CD1c-positive myeloid dendritic cell (primary cell): ENCODE results near the gene INPPL1.

Experiments used
- DNase-seq: peaks from one replicate; pipeline ENCODE4 v3.0.0-alpha.2; 2016; ENCODE audit errors: extremely low spot score

The INPPL1 gene

DNA sequence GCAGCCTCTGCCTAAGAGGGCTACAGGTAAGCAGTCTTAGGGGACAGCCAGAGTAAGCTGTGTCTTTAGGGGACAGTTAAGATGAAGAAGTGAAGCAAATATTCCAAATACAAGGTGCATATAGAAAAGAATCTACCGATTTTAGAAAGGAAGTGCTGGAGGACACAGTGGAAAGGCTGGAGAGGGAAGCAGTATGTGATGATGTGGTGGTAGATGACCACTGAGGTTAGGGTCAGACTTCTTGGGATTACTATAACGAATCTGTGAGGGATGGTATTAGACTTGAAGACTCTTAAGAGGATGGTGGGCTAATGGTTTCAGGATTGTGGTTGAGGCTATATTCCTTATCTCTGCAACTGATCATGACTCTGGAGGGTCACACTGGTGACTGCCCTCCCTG, 59.4 kb downstream of the INPPL1 start:
- no peak for DNase-seq

DNA sequence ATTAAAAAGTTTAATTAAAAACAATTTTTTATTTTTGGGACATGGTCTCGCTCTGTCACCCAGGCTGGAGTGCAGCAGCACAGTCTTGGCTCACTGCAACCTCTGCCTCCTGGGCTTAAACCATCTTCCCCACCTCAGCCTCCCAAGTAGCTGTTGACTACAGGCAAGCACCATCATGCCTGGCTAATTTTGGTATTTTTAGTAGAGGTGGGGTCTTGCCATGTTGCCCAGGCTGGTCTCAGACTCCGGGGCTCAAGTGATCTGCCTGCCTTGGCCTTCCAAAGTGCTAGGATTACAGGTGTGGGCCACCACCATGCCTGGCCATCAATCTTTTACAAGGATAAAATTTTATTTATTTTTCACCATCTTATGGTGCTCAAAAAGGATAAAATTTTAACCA, 62.7 kb downstream of the INPPL1 start:
- no peak for DNase-seq
